ENCODE results near the gene FYB2. TPM values are rescaled to one million over a fixed set of nuclear protein-coding genes. Genes with fewer than 3 reads are reported as not detected.

The FYB2 gene
- total RNA-seq, 2 experiments from 2014 or later = not detected

GRCh38 chr1:56850411-56850810 is 31.2 kb upstream of the FYB2 start:
- DNase-seq = no peak
- ChIA-PET CTCF (no interaction called here), POLR2A (no interaction called here)
- Mint-ChIP-seq H3K27me3 (no peaks in the 10 kb centered on the region), H3K9me3 (no peaks in the 10 kb centered on the region), H3K4me1 (ENCODE audit: low read depth) (no peaks in the 10 kb centered on the region), H3K4me3 (no peak overlapping the region), H3K27ac (no peak overlapping the region), H3K36me3 (no peaks in the 10 kb centered on the region)
- intact Hi-C loops (cut with micrococcal nuclease) = no loop called here

- H3K27ac Mint-ChIP-seq = no peak overlapping the region
- DNase-seq = no peak
- no peak overlapping the region for H3K4me3 Mint-ChIP-seq
- no peaks in the 10 kb centered on the region for H3K9me3 Mint-ChIP-seq
- H3K27me3 Mint-ChIP-seq = no peaks in the 10 kb centered on the region
- no peaks in the 10 kb centered on the region for H3K4me1 Mint-ChIP-seq (ENCODE audit: low read depth)
- CTCF ChIA-PET = no interaction called here
- H3K36me3 Mint-ChIP-seq = no peaks in the 10 kb centered on the region
- intact Hi-C loops (cut with micrococcal nuclease) = no loop called here
- POLR2A ChIA-PET = no interaction called here
Observed at GRCh38 chr1:56849750-56850149, 30.5 kb upstream of the FYB2 start.

GRCh38 chr1:56845343-56845742 is 26.1 kb upstream of the FYB2 start:
- DNase-seq = no peak
- Mint-ChIP-seq H3K4me1 (ENCODE audit: low read depth) (no peaks in the 10 kb centered on the region), H3K9me3 (no peaks in the 10 kb centered on the region), H3K36me3 (no peaks in the 10 kb centered on the region), H3K27ac (no peak overlapping the region), H3K27me3 (peaks cover 6% of the 10 kb centered on the region), H3K4me3 (no peak overlapping the region)
- POLR2A ChIA-PET = no interaction called here
- CTCF ChIA-PET = no interaction called here
- intact Hi-C loops (cut with micrococcal nuclease) = no loop called here

- H3K9me3 Mint-ChIP-seq = no peaks in the 10 kb centered on the region
- intact Hi-C loops (cut with micrococcal nuclease) = no loop called here
- no peak overlapping the region for H3K4me3 Mint-ChIP-seq
- H3K27ac Mint-ChIP-seq = no peak overlapping the region
- POLR2A ChIA-PET = no interaction called here
- H3K27me3 Mint-ChIP-seq = peaks cover 6% of the 10 kb centered on the region
- no peaks in the 10 kb centered on the region for H3K36me3 Mint-ChIP-seq
- no peak for DNase-seq
- H3K4me1 Mint-ChIP-seq (ENCODE audit: low read depth) = no peaks in the 10 kb centered on the region
- CTCF ChIA-PET = no interaction called here
Observed at GRCh38 chr1:56844545-56845136, 25.4 kb upstream of the FYB2 start.

GRCh38 chr1:56843544-56843943 is 24.3 kb upstream of the FYB2 start:
- DNase-seq = no peak
- Mint-ChIP-seq H3K27ac (no peak overlapping the region), H3K27me3 (peaks cover 6% of the 10 kb centered on the region), H3K36me3 (no peaks in the 10 kb centered on the region), H3K4me3 (no peak overlapping the region), H3K4me1 (ENCODE audit: low read depth) (no peaks in the 10 kb centered on the region), H3K9me3 (no peaks in the 10 kb centered on the region)
- ChIA-PET CTCF (no interaction called here), POLR2A (no interaction called here)
- intact Hi-C loops (cut with micrococcal nuclease) = no loop called here

GRCh38 chr1:56838759-56839158 is 19.6 kb upstream of the FYB2 start:
- Mint-ChIP-seq H3K27me3 (peaks cover 6% of the 10 kb centered on the region), H3K4me3 (no peak overlapping the region)
- CTCF ChIA-PET = interaction anchor here (0.9 kb wide), 1 partner anchor 8 kb away, joined by 3 read pairs; no protein-coding TSS in a partner anchor

GRCh38 chr1:56837244-56837939 is 18.2 kb upstream of the FYB2 start:
- ChIA-PET CTCF (no interaction called here), POLR2A (no interaction called here)
- intact Hi-C loops (cut with micrococcal nuclease) = no loop called here
- Mint-ChIP-seq H3K27ac (no peak overlapping the region), H3K4me3 (no peak overlapping the region), H3K9me3 (no peaks in the 10 kb centered on the region), H3K27me3 (peaks cover 5% of the 10 kb centered on the region), H3K36me3 (no peaks in the 10 kb centered on the region), H3K4me1 (ENCODE audit: low read depth) (no peaks in the 10 kb centered on the region)
- no peak for DNase-seq

More at GRCh38 chr1:56838759-56839158, 19.6 kb upstream of the FYB2 start:
- POLR2A ChIA-PET = no interaction called here
- intact Hi-C loops (cut with micrococcal nuclease) = no loop called here
- Mint-ChIP-seq H3K4me1 (ENCODE audit: low read depth) (no peaks in the 10 kb centered on the region), H3K36me3 (no peaks in the 10 kb centered on the region), H3K9me3 (no peaks in the 10 kb centered on the region), H3K27ac (no peak overlapping the region)
- DNase-seq = no peak

- ChIA-PET CTCF (interaction anchor here (0.6 kb wide), 1 partner anchor 50 kb away, joined by 3 read pairs; no protein-coding TSS in a partner anchor), POLR2A (no interaction called here)
- peaks cover 1% of the 10 kb centered on the region for H3K27me3 Mint-ChIP-seq
- no peaks in the 10 kb centered on the region for H3K9me3 Mint-ChIP-seq
- no peaks in the 10 kb centered on the region for H3K36me3 Mint-ChIP-seq
- intact Hi-C loops (cut with micrococcal nuclease) = no loop called here
- no peak for DNase-seq
- no peak overlapping the region for H3K4me3 Mint-ChIP-seq
- no peak overlapping the region for H3K27ac Mint-ChIP-seq
- H3K4me1 Mint-ChIP-seq (ENCODE audit: low read depth) = peaks cover 4% of the 10 kb centered on the region
Observed at GRCh38 chr1:56836359-56836758, 17.2 kb upstream of the FYB2 start.

GRCh38 chr1:56835657-56836056 is 16.5 kb upstream of the FYB2 start:
- intact Hi-C loops (cut with micrococcal nuclease) = no loop called here
- POLR2A ChIA-PET = no interaction called here
- Mint-ChIP-seq H3K9me3 (no peaks in the 10 kb centered on the region), H3K27ac (no peak overlapping the region), H3K36me3 (no peaks in the 10 kb centered on the region), H3K27me3 (peaks cover 4% of the 10 kb centered on the region), H3K4me3 (no peak overlapping the region), H3K4me1 (ENCODE audit: low read depth) (peaks cover 4% of the 10 kb centered on the region)
- CTCF ChIA-PET = no interaction called here
- DNase-seq = no peak

GRCh38 chr1:56834137-56834900 is 15.1 kb upstream of the FYB2 start:
- H3K4me1 Mint-ChIP-seq (ENCODE audit: low read depth) = peaks cover 4% of the 10 kb centered on the region
- CTCF ChIA-PET = interaction anchor here (1.4 kb wide), 1 partner anchor 1212 kb away, joined by 4 read pairs; no protein-coding TSS in a partner anchor
- intact Hi-C loops (cut with micrococcal nuclease) = no loop called here
- no peaks in the 10 kb centered on the region for H3K36me3 Mint-ChIP-seq
- no peak for DNase-seq
- POLR2A ChIA-PET = no interaction called here
- no peaks in the 10 kb centered on the region for H3K9me3 Mint-ChIP-seq
- peaks cover 3% of the 10 kb centered on the region for H3K27me3 Mint-ChIP-seq
- no peak overlapping the region for H3K4me3 Mint-ChIP-seq
- no peak overlapping the region for H3K27ac Mint-ChIP-seq

- Mint-ChIP-seq H3K9me3 (no peaks in the 10 kb centered on the region), H3K27me3 (peaks cover 3% of the 10 kb centered on the region), H3K27ac (no peak overlapping the region), H3K4me3 (no peak overlapping the region), H3K4me1 (ENCODE audit: low read depth) (peaks cover 4% of the 10 kb centered on the region), H3K36me3 (no peaks in the 10 kb centered on the region)
- no peak for DNase-seq
- ChIA-PET POLR2A (no interaction called here), CTCF (interaction anchor here (1.0 to 1.4 kb wide), 2 partner anchors 1213 to 1214 kb away, joined by 4 to 5 read pairs; no protein-coding TSS in a partner anchor)
- intact Hi-C loops (cut with micrococcal nuclease) = loop anchor here (2.0 kb wide), 3 partner anchors 1214 to 1714 kb away; partner anchors contain the start of gene OMA1
Observed at GRCh38 chr1:56833088-56833487, 13.9 kb upstream of the FYB2 start.

- Mint-ChIP-seq H3K27me3 (peaks cover 3% of the 10 kb centered on the region), H3K4me1 (ENCODE audit: low read depth) (peaks cover 4% of the 10 kb centered on the region), H3K27ac (no peak overlapping the region), H3K4me3 (no peak overlapping the region), H3K36me3 (no peaks in the 10 kb centered on the region), H3K9me3 (no peaks in the 10 kb centered on the region)
- POLR2A ChIA-PET = no interaction called here
- CTCF ChIA-PET = interaction anchor here (0.7 to 1.3 kb wide), 5 partner anchors 9 to 1332 kb away, joined by 3 to 5 read pairs (median 4); no protein-coding TSS in a partner anchor
- intact Hi-C loops (cut with micrococcal nuclease) = loop anchor here (2.0 kb wide), 3 partner anchors 1215 to 1715 kb away; partner anchors contain the start of gene OMA1
- peak; percentile 76 for DNase-seq
Observed at GRCh38 chr1:56831871-56832693, 12.9 kb upstream of the FYB2 start.
